CD4-positive, CD25-positive, alpha-beta regulatory T cell (primary cell): ENCODE data around the gene TMCC3. TPM values are rescaled to one million over a fixed set of nuclear protein-coding genes. Genes with fewer than 3 reads are reported as not detected.

Source experiments
- ATAC-seq, 2 donors: fragments of 150-1000 bp; cut with Tn5 transposase; one replicate each; pipeline ENCODE4 v1.10.0; 2021; ENCODE audit warnings: low read depth in 2 of 2, moderate number of reproducible peaks in 2 of 2, moderate library complexity in 1 of 2
- DNase-seq, 3 donors: peaks; one replicate each; pipeline versions ENCODE4 v3.0.0 to v3.0.0-alpha.2; 2012 to 2022; ENCODE audit warnings: mixed read lengths in 1 of 3
- H3K27ac ChIP-seq: one replicate; pipeline ENCODE4 v1.7.0; 2013; ENCODE audit warnings: mild to moderate bottlenecking, low read length; ENCODE audit not compliant: insufficient read depth, poor library complexity, severe bottlenecking
- H3K27me3 ChIP-seq: one replicate; pipeline ENCODE4 v1.7.0; 2013; ENCODE audit warnings: low read length; ENCODE audit not compliant: control insufficient read depth, insufficient read depth
- H3K36me3 ChIP-seq: one replicate; pipeline ENCODE4 v1.7.0; 2013; ENCODE audit warnings: mild to moderate bottlenecking, low read length, moderate library complexity; ENCODE audit not compliant: control insufficient read depth, insufficient read depth
- H3K4me1 ChIP-seq: 2 replicates; pipeline ENCODE4 v1.7.0; 2013; ENCODE audit warnings: mild to moderate bottlenecking, low read length; ENCODE audit not compliant: insufficient read depth, control insufficient read depth, poor library complexity, severe bottlenecking
- H3K4me3 ChIP-seq: one replicate; pipeline ENCODE4 v1.7.0; 2013; ENCODE audit warnings: low read depth, mild to moderate bottlenecking, low read length, moderate library complexity
- H3K9me3 ChIP-seq, 2 experiments: 1 replicate in 1 of 2; 2 replicates in 1 of 2; pipeline ENCODE4 v1.7.0; 2013; ENCODE audit warnings: low read length in 2 of 2, mild to moderate bottlenecking in 1 of 2, moderate library complexity in 1 of 2; ENCODE audit not compliant: control insufficient read depth in 2 of 2
- H3K27ac Mint-ChIP-seq, 3 donors: one replicate each; pipeline ENCODE4 v1.8.0; 2020 to 2022; ENCODE audit warnings: mild to moderate bottlenecking in 3 of 3, mixed read lengths in 3 of 3, moderate library complexity in 2 of 3
- H3K27me3 Mint-ChIP-seq: one replicate; pipeline ENCODE4 v1.8.0; 2022; ENCODE audit warnings: mild to moderate bottlenecking, mixed read lengths
- H3K36me3 Mint-ChIP-seq: one replicate; pipeline ENCODE4 v1.8.0; 2020; ENCODE audit warnings: mixed read lengths
- H3K4me1 Mint-ChIP-seq, 4 donors: one replicate each; pipeline ENCODE4 v1.8.0; 2020 to 2022; ENCODE audit warnings: mixed read lengths in 4 of 4, mild to moderate bottlenecking in 1 of 4
- H3K4me3 Mint-ChIP-seq, 4 donors: one replicate each; pipeline ENCODE4 v1.8.0; 2020 to 2022; ENCODE audit warnings: mild to moderate bottlenecking in 4 of 4, mixed read lengths in 4 of 4, moderate library complexity in 3 of 4
- H3K9me3 Mint-ChIP-seq, 7 donors: one replicate each; pipeline ENCODE4 v1.8.0; 2020 to 2022; ENCODE audit warnings: mixed read lengths in 7 of 7, mild to moderate bottlenecking in 3 of 7, moderate library complexity in 2 of 7
- polyA plus RNA-seq, 4 donors: library from polyadenylated mRNA; unstranded; fragments of 300-500 nt; fragmentation: Illumina TruSeq; gene quantifications; one replicate each; pipeline ENCODE4 v1.2.3, GENCODE V29; 2021
- total RNA-seq: library from RNA; stranded (reverse); gene quantifications from one replicate; pipeline ENCODE4 v1.2.3, GENCODE V29; 2022

The TMCC3 gene
- total and polyA plus RNA-seq, 5 donors from 2014 or later: 0.06 to 0.83 (median 0.32) TPM

- Mint-ChIP-seq H3K36me3 (no peaks in the 10 kb centered on the region), H3K4me1 (no peaks in the 10 kb centered on the region), H3K4me3 (no peak overlapping the region), H3K27me3 (peaks cover 33% of the 10 kb centered on the region), H3K27ac (no peak overlapping the region), H3K9me3 (peaks cover 0 to 2% (median 0%) of the 10 kb centered on the region in 7 donors)
- H3K27me3 ChIP-seq: peaks cover 5% of the 10 kb centered on the region
- no peak overlapping the region for H3K4me3 ChIP-seq
- DNase-seq (no peak), ATAC-seq (no peak)
- H3K9me3 ChIP-seq: no peaks in the 10 kb centered on the region
- no peaks in the 10 kb centered on the region for H3K36me3 ChIP-seq
- H3K27ac ChIP-seq: no peak overlapping the region
- no peaks in the 10 kb centered on the region for H3K4me1 ChIP-seq
Observed at GRCh38 chr12:94658931-94659330, 8.6 kb upstream of the TMCC3 start.

GRCh38 chr12:94656556-94656955 is 6.2 kb upstream of the TMCC3 start:
- H3K9me3 ChIP-seq: no peaks in the 10 kb centered on the region
- no peak for DNase-seq
- Mint-ChIP-seq H3K4me1 (no peaks in the 10 kb centered on the region), H3K9me3 (peaks cover 0 to 3% (median 0%) of the 10 kb centered on the region in 7 donors), H3K27ac (no peak overlapping the region), H3K27me3 (peaks cover 43% of the 10 kb centered on the region), H3K4me3 (no peak overlapping the region), H3K36me3 (no peaks in the 10 kb centered on the region)
- H3K4me3 ChIP-seq: no peak overlapping the region
- no peak for ATAC-seq
- H3K27ac ChIP-seq: no peak overlapping the region
- no peaks in the 10 kb centered on the region for H3K4me1 ChIP-seq
- H3K36me3 ChIP-seq: no peaks in the 10 kb centered on the region
- peaks cover 11% of the 10 kb centered on the region for H3K27me3 ChIP-seq

- Histone ChIP-seq H3K27me3 (peaks cover 37% of the 10 kb centered on the region), H3K4me1 (peaks cover 10% of the 10 kb centered on the region), H3K27ac (no peak overlapping the region), H3K36me3 (no peaks in the 10 kb centered on the region), H3K4me3 (no peak overlapping the region), H3K9me3 (no peaks in the 10 kb centered on the region)
- H3K4me3 Mint-ChIP-seq: peak overlapping the region; percentile 26 to 72 (median 64)
- peaks cover 73% of the 10 kb centered on the region for H3K27me3 Mint-ChIP-seq
- ATAC-seq (no peak), DNase-seq (peak in 2 of 3 donors; percentile 15 to 24)
- H3K36me3 Mint-ChIP-seq: no peaks in the 10 kb centered on the region
- H3K4me1 Mint-ChIP-seq: peaks cover 0 to 13% (median 5%) of the 10 kb centered on the region in 4 donors
- H3K27ac Mint-ChIP-seq: no peak overlapping the region
- H3K9me3 Mint-ChIP-seq: peaks cover 0 to 4% (median 0%) of the 10 kb centered on the region in 7 donors
Observed at GRCh38 chr12:94649349-94650142, 811 bp downstream of the TMCC3 start.

- Histone ChIP-seq H3K4me3 (no peak overlapping the region), H3K27ac (no peak overlapping the region), H3K36me3 (no peaks in the 10 kb centered on the region), H3K9me3 (no peaks in the 10 kb centered on the region), H3K4me1 (peaks cover 10% of the 10 kb centered on the region), H3K27me3 (peaks cover 47% of the 10 kb centered on the region)
- H3K9me3 Mint-ChIP-seq: peaks cover 0 to 4% (median 0%) of the 10 kb centered on the region in 7 donors
- H3K4me3 Mint-ChIP-seq: peak overlapping the region in 1 of 4 donors; percentile 39
- H3K27ac Mint-ChIP-seq: no peak overlapping the region
- no peak for ATAC-seq
- DNase-seq: no peak
- H3K36me3 Mint-ChIP-seq: no peaks in the 10 kb centered on the region
- peaks cover 70% of the 10 kb centered on the region for H3K27me3 Mint-ChIP-seq
- H3K4me1 Mint-ChIP-seq: peaks cover 0 to 17% (median 8%) of the 10 kb centered on the region in 4 donors
Observed at GRCh38 chr12:94648578-94648977, 1.8 kb downstream of the TMCC3 start.

DNA sequence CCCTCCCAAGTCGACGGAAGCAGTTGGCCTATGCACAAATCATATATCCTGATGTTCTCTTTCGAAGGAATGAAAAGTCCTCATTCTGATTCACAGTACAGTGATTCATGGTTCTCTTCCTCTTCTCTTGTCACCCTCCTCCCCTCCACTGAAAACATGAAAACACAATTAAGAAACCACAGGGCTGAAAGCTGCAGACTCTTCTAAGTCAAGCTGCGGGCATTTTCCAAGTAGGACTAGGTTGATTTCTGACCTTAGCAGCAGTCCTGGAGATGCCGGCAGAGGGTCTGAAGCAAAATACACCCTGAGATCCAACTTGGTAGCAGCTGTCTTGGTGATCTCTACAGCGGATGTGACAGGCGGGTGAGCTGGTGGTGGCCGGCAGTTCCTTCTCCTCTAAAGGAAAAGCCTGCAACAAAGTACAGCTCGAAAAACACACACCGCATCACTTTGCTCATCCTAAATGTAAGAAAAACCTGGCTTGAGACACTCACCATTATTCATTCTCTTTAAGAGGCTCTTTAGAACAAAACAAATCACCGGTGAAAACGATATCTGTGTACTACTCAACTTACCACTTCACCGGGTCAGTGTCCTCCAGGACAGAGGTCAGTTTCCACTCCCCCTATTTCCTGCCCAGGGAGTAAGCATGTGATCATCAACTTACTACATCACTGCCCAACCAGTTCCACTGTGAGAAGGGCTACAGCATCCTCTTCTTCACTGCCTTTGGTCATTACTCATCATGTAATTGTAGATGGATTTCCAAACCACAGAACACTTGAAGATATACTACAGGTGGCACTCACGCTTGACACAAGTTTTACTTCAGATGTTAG is 6.0 kb downstream of the TMCC3 start:
- H3K4me3 ChIP-seq: no peak overlapping the region
- H3K9me3 Mint-ChIP-seq: peaks cover 0 to 3% (median 0%) of the 10 kb centered on the region in 7 donors
- peaks cover 57% of the 10 kb centered on the region for H3K27me3 Mint-ChIP-seq
- H3K36me3 Mint-ChIP-seq: no peaks in the 10 kb centered on the region
- no peak overlapping the region for H3K27ac ChIP-seq
- H3K36me3 ChIP-seq: no peaks in the 10 kb centered on the region
- no peak overlapping the region for H3K27ac Mint-ChIP-seq
- DNase-seq (peak in 1 of 3 donors; percentile 18), ATAC-seq (no peak)
- no peak overlapping the region for H3K4me3 Mint-ChIP-seq
- H3K4me1 ChIP-seq: peaks cover under 1% of the 10 kb centered on the region
- peaks cover 0 to 15% (median 11%) of the 10 kb centered on the region in 4 donors for H3K4me1 Mint-ChIP-seq
- H3K27me3 ChIP-seq: peaks cover 44% of the 10 kb centered on the region
- H3K9me3 ChIP-seq: no peaks in the 10 kb centered on the region

- Mint-ChIP-seq H3K36me3 (no peaks in the 10 kb centered on the region), H3K9me3 (no peaks in the 10 kb centered on the region), H3K27me3 (peaks cover 55% of the 10 kb centered on the region), H3K4me1 (peaks cover 0 to 9% (median 7%) of the 10 kb centered on the region in 4 donors), H3K27ac (no peak overlapping the region), H3K4me3 (no peak overlapping the region)
- DNase-seq: no peak
- Histone ChIP-seq H3K9me3 (no peaks in the 10 kb centered on the region), H3K36me3 (no peaks in the 10 kb centered on the region), H3K4me3 (no peak overlapping the region), H3K27me3 (peaks cover 37% of the 10 kb centered on the region), H3K27ac (no peak overlapping the region), H3K4me1 (no peaks in the 10 kb centered on the region)
- no peak for ATAC-seq
Observed at GRCh38 chr12:94643606-94644005, 6.8 kb downstream of the TMCC3 start.

DNA sequence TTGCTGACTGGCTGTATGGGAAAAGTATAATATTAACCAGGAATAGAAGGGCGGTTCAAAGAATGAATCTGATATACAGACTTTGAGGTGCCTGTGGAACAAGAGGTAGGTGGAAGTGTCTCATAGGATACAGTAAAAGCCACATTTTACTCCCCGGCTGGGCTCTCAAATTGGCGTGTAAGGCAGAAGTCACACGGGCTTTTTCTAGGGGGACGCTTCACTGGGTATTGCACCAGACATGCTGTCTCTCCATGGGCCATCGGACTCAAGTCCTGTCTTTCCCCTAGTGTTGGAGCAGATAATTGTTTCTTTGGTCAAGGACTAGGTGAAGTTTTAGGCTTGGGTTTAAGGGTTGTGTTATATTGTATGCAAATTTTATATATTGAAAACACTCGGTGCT is 9.1 kb downstream of the TMCC3 start:
- no peak overlapping the region for H3K4me3 Mint-ChIP-seq

More for the DNA sequence above, 9.1 kb downstream of the TMCC3 start:
- no peaks in the 10 kb centered on the region for H3K36me3 Mint-ChIP-seq
- H3K4me1 ChIP-seq: no peaks in the 10 kb centered on the region
- H3K4me3 ChIP-seq: no peak overlapping the region
- no peak overlapping the region for H3K27ac ChIP-seq
- no peaks in the 10 kb centered on the region for H3K9me3 Mint-ChIP-seq
- no peak overlapping the region for H3K27ac Mint-ChIP-seq
- peaks cover 0 to 9% (median 7%) of the 10 kb centered on the region in 4 donors for H3K4me1 Mint-ChIP-seq
- H3K9me3 ChIP-seq: no peaks in the 10 kb centered on the region
- no peak for DNase-seq
- no peak for ATAC-seq
- H3K36me3 ChIP-seq: no peaks in the 10 kb centered on the region
- H3K27me3 ChIP-seq: peaks cover 26% of the 10 kb centered on the region
- peaks cover 47% of the 10 kb centered on the region for H3K27me3 Mint-ChIP-seq
